ENCODE measurements around the gene SYT14.

Gene SYT14

DNA sequence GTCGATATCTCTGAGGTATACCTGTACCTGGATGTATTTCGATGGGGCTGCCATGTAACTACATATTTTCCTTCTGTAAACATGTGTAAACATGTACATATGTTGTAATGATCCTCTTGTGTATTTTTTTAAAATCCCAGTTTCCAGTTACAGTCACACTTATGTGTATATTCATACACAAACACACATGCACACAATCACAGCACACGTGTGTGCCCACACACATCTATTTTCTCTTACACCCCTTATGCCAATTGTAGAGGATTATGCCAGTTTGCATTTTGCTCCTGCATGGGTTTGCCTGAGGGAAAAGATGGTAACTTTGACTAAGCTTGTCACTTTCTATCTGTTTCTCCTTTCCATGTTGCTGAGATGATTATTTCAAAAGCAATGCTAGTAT lies 10.1 kb downstream of the SYT14 start:
- Histone ChIP-seq H3K27me3 (ENCODE audit: insufficient read depth, poor library complexity, severe bottlenecking) (peaks cover 5% of the 10 kb centered on the region), H3K27ac (replicated peaks) (no peak overlapping the region), H3K4me3 (replicated peaks; ENCODE audit: insufficient read depth, low read length) (no peak overlapping the region)
- DNase-seq (ENCODE audit: low read depth in 1 of 2, low spot score in 1 of 2): no peak
- no peak for TF ChIP-seq SPI1 (IDR thresholded peaks at IDR 0.05; ENCODE audit: borderline replicate concordance, low read depth)
- no peak for TF ChIP-seq GABPA (IDR thresholded peaks at IDR 0.05; ENCODE audit: low read depth)
- TF ChIP-seq POLR2AphosphoS5 (IDR thresholded peaks at IDR 0.05; ENCODE audit: low read depth): no peak
- TF ChIP-seq, protein P1, sequence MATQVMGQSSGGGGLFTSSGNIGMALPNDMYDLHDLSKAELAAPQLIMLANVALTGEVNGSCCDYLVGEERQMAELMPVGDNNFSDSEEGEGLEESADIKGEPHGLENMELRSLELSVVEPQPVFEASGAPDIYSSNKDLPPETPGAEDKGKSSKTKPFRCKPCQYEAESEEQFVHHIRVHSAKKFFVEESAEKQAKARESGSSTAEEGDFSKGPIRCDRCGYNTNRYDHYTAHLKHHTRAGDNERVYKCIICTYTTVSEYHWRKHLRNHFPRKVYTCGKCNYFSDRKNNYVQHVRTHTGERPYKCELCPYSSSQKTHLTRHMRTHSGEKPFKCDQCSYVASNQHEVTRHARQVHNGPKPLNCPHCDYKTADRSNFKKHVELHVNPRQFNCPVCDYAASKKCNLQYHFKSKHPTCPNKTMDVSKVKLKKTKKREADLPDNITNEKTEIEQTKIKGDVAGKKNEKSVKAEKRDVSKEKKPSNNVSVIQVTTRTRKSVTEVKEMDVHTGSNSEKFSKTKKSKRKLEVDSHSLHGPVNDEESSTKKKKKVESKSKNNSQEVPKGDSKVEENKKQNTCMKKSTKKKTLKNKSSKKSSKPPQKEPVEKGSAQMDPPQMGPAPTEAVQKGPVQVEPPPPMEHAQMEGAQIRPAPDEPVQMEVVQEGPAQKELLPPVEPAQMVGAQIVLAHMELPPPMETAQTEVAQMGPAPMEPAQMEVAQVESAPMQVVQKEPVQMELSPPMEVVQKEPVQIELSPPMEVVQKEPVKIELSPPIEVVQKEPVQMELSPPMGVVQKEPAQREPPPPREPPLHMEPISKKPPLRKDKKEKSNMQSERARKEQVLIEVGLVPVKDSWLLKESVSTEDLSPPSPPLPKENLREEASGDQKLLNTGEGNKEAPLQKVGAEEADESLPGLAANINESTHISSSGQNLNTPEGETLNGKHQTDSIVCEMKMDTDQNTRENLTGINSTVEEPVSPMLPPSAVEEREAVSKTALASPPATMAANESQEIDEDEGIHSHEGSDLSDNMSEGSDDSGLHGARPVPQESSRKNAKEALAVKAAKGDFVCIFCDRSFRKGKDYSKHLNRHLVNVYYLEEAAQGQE (IDR thresholded peaks at IDR 0.05; ENCODE audit: insufficient replicate concordance, low read depth): no peak
- TF ChIP-seq, protein P2, sequence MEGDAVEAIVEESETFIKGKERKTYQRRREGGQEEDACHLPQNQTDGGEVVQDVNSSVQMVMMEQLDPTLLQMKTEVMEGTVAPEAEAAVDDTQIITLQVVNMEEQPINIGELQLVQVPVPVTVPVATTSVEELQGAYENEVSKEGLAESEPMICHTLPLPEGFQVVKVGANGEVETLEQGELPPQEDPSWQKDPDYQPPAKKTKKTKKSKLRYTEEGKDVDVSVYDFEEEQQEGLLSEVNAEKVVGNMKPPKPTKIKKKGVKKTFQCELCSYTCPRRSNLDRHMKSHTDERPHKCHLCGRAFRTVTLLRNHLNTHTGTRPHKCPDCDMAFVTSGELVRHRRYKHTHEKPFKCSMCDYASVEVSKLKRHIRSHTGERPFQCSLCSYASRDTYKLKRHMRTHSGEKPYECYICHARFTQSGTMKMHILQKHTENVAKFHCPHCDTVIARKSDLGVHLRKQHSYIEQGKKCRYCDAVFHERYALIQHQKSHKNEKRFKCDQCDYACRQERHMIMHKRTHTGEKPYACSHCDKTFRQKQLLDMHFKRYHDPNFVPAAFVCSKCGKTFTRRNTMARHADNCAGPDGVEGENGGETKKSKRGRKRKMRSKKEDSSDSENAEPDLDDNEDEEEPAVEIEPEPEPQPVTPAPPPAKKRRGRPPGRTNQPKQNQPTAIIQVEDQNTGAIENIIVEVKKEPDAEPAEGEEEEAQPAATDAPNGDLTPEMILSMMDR (IDR thresholded peaks at IDR 0.05; ENCODE audit: insufficient read depth, low read length): no peak

DNA sequence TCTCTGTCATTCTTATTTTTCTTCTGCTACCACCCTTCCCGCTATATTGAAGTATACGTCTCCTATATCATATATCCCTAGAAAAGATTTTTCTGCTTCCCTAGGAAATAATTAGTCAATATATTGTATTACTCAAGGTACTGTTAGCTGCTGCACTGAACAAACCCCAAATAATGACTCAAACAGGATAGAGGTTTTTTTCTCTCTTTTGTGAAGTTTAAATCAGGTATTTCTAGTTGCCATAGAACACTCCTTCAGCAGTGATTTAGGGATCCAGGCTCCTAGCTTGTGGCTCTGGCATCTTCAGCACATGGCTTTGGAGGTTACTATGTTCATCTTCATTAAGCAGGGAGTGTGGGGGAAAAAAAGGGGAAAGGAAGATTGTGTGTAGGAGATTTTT lies 18.1 kb downstream of the SYT14 start:
- DNase-seq (ENCODE audit: low read depth in 1 of 2, low spot score in 1 of 2): no peak
- TF ChIP-seq, protein P1 (IDR thresholded peaks at IDR 0.05; ENCODE audit: insufficient replicate concordance, low read depth): no peak
- no peak for TF ChIP-seq SPI1 (IDR thresholded peaks at IDR 0.05; ENCODE audit: borderline replicate concordance, low read depth)
- Histone ChIP-seq H3K27ac (replicated peaks) (no peak overlapping the region), H3K4me3 (replicated peaks; ENCODE audit: insufficient read depth, low read length) (no peak overlapping the region), H3K27me3 (ENCODE audit: insufficient read depth, poor library complexity, severe bottlenecking) (peaks cover 2% of the 10 kb centered on the region)

DNA sequence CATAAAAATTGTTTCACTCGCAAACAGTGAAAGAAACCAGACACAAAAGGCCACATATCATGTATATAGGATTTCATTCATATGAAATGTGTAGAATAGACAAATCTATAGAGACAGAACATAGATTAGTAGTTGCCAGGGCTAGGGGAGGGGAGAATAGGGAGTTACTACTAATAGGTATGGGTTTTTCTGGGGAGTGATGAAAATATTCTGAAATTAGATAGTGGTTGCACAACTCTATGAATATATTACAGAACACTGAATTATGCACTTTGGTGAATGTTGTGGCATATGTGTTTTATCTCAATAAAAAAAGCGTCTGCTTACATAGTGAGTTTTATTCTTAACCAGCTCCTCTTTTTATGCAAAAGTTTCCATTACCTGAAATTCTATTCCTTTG lies 21.6 kb downstream of the SYT14 start:
- Histone ChIP-seq H3K27me3 (ENCODE audit: insufficient read depth, poor library complexity, severe bottlenecking) (peaks cover 2% of the 10 kb centered on the region), H3K4me3 (replicated peaks; ENCODE audit: insufficient read depth, low read length) (no peak overlapping the region), H3K27ac (replicated peaks) (no peak overlapping the region)
- no peak for DNase-seq (ENCODE audit: low read depth in 1 of 2, low spot score in 1 of 2)
- TF ChIP-seq SPI1 (IDR thresholded peaks at IDR 0.05; ENCODE audit: borderline replicate concordance, low read depth) (no peak), GABPA (IDR thresholded peaks at IDR 0.05; ENCODE audit: low read depth) (no peak), POLR2AphosphoS5 (IDR thresholded peaks at IDR 0.05; ENCODE audit: low read depth) (no peak)
- TF ChIP-seq, protein P2 (IDR thresholded peaks at IDR 0.05; ENCODE audit: insufficient read depth, low read length): no peak
- TF ChIP-seq, protein P1 (IDR thresholded peaks at IDR 0.05; ENCODE audit: insufficient replicate concordance, low read depth): no peak

DNA sequence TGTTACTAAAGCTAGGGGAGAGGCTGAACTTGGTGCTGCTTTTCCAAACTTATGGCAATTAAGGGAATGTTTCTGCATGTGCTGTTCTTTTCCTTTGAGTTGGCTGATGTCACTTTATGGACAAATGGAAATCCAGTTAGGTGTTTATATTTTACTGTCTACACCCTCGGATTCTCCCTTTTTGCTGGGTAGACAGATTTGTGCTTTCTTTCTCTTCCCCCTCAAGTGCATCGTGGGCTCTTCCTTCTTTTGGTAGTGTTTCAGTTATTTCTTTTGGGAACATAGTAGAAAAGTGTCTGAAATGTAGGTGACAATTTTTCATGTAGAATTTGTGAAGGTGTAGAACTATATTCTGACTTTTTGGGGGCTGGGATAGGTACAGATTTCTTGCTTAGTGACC lies 22.9 kb downstream of the SYT14 start:
- DNase-seq (ENCODE audit: low read depth in 1 of 2, low spot score in 1 of 2): no peak
- Histone ChIP-seq H3K27me3 (ENCODE audit: insufficient read depth, poor library complexity, severe bottlenecking) (peaks cover 2% of the 10 kb centered on the region), H3K4me3 (replicated peaks; ENCODE audit: insufficient read depth, low read length) (no peak overlapping the region), H3K27ac (replicated peaks) (no peak overlapping the region)
- TF ChIP-seq SPI1 (IDR thresholded peaks at IDR 0.05; ENCODE audit: borderline replicate concordance, low read depth) (no peak), POLR2AphosphoS5 (IDR thresholded peaks at IDR 0.05; ENCODE audit: low read depth) (no peak)
- TF ChIP-seq, protein P2 (IDR thresholded peaks at IDR 0.05; ENCODE audit: insufficient read depth, low read length): no peak
- TF ChIP-seq, protein P1 (IDR thresholded peaks at IDR 0.05; ENCODE audit: insufficient replicate concordance, low read depth): no peak

All from HL-60 (cell line).